ENCODE results near the gene ZMAT3.

The ZMAT3 gene

DNA sequence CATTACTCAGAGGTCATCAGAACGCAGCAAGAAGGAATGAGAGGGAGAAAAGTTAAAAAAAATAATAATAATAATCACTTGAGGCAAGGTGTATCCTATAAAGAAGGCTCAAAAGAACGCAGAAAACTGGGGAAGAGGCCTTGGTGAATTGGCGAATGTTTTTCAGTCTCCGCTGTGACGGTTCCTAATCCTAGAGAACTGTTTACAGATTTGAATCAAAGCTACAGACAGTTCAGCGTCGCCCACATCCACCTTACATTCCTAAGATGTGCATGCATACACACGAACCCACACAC lies 634 bp downstream of the ZMAT3 start:
- Histone ChIP-seq H3K27ac (ENCODE audit: poor library complexity, severe bottlenecking) (peak overlapping the region; percentile 47), H3K4me1 (ENCODE audit: insufficient read depth, poor library complexity, severe bottlenecking) (peaks cover 13% of the 10 kb centered on the region), H3K36me3 (ENCODE audit: low read depth) (peaks cover 9% of the 10 kb centered on the region), H3K9me3 (ENCODE audit: severe bottlenecking) (no peaks in the 10 kb centered on the region), H3K4me3 (ENCODE audit: severe bottlenecking) (peak overlapping the region; percentile 77), H3K27me3 (ENCODE audit: insufficient read depth, poor library complexity, severe bottlenecking) (no peaks in the 10 kb centered on the region)
- DNase-seq (ENCODE audit: low spot score) (no peak), ATAC-seq (ENCODE audit: low read depth) (peak; percentile 63)
- TF ChIP-seq, protein P1, sequence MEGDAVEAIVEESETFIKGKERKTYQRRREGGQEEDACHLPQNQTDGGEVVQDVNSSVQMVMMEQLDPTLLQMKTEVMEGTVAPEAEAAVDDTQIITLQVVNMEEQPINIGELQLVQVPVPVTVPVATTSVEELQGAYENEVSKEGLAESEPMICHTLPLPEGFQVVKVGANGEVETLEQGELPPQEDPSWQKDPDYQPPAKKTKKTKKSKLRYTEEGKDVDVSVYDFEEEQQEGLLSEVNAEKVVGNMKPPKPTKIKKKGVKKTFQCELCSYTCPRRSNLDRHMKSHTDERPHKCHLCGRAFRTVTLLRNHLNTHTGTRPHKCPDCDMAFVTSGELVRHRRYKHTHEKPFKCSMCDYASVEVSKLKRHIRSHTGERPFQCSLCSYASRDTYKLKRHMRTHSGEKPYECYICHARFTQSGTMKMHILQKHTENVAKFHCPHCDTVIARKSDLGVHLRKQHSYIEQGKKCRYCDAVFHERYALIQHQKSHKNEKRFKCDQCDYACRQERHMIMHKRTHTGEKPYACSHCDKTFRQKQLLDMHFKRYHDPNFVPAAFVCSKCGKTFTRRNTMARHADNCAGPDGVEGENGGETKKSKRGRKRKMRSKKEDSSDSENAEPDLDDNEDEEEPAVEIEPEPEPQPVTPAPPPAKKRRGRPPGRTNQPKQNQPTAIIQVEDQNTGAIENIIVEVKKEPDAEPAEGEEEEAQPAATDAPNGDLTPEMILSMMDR (IDR thresholded peaks at IDR 0.05; ENCODE audit: poor library complexity, severe bottlenecking): no peak

GRCh38 chr3:179069762-179070390 lies 1.7 kb downstream of the ZMAT3 start:
- no peak for DNase-seq (ENCODE audit: low spot score)

DNA sequence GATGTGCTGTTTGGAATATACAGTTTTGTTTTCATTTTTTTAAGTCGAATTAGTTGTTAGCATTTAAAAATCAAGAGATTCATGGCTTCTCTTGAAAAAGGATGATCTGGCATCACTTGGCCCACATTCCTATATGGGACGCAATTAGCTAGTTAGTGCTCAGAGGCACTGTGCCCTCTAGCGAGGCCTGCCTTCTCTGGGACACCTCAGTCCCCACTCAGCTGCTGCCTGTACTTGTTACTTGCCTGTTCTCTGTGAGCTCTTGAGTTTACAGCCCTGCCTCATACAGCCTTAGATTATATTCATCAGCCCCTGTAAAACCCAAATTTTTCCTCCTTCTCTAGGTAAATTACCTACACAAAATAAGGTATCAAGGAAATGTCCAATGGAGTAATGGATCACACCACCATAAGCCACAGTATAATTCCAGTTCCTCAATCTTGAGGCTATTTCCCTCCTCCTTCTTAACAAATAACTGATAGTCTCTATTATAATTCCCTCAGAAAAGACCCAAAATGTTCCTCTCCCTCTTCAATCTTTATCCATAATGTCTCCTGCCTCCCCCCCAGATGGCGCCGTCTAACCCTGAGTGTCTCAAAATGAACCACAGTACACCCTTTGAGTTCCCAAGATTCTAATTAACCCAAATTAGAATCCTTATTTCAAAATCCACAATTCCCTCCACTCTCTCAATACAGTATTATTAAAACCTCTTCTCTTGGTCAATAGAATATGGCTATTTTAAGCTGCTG lies 2.7 kb downstream of the ZMAT3 start:
- no peaks in the 10 kb centered on the region for H3K27me3 ChIP-seq (ENCODE audit: insufficient read depth, poor library complexity, severe bottlenecking)
- peak overlapping the region; percentile 47 for H3K27ac ChIP-seq (ENCODE audit: poor library complexity, severe bottlenecking)
- peaks cover 17% of the 10 kb centered on the region for H3K36me3 ChIP-seq (ENCODE audit: low read depth)
- H3K4me1 ChIP-seq (ENCODE audit: insufficient read depth, poor library complexity, severe bottlenecking): peaks cover 17% of the 10 kb centered on the region
- no peak for DNase-seq (ENCODE audit: low spot score)
- H3K9me3 ChIP-seq (ENCODE audit: severe bottlenecking): no peaks in the 10 kb centered on the region
- TF ChIP-seq, protein P1 (IDR thresholded peaks at IDR 0.05; ENCODE audit: poor library complexity, severe bottlenecking): peak; percentile 73
- ATAC-seq (ENCODE audit: low read depth): no peak
- H3K4me3 ChIP-seq (ENCODE audit: severe bottlenecking): no peak overlapping the region

More at GRCh38 chr3:179069762-179070390, 1.7 kb downstream of the ZMAT3 start:
- no peaks in the 10 kb centered on the region for H3K9me3 ChIP-seq (ENCODE audit: severe bottlenecking)
- peak overlapping the region; percentile 77 for H3K4me3 ChIP-seq (ENCODE audit: severe bottlenecking)
- ATAC-seq (ENCODE audit: low read depth): no peak
- TF ChIP-seq, protein P1 (IDR thresholded peaks at IDR 0.05; ENCODE audit: poor library complexity, severe bottlenecking): no peak
- H3K27ac ChIP-seq (ENCODE audit: poor library complexity, severe bottlenecking): peak overlapping the region; percentile 47
- peaks cover 17% of the 10 kb centered on the region for H3K36me3 ChIP-seq (ENCODE audit: low read depth)
- peaks cover 13% of the 10 kb centered on the region for H3K4me1 ChIP-seq (ENCODE audit: insufficient read depth, poor library complexity, severe bottlenecking)
- no peaks in the 10 kb centered on the region for H3K27me3 ChIP-seq (ENCODE audit: insufficient read depth, poor library complexity, severe bottlenecking)

GRCh38 chr3:179067839-179068238 lies 3.8 kb downstream of the ZMAT3 start:
- no peaks in the 10 kb centered on the region for H3K27me3 ChIP-seq (ENCODE audit: insufficient read depth, poor library complexity, severe bottlenecking)
- H3K4me1 ChIP-seq (ENCODE audit: insufficient read depth, poor library complexity, severe bottlenecking): peaks cover 20% of the 10 kb centered on the region
- H3K9me3 ChIP-seq (ENCODE audit: severe bottlenecking): no peaks in the 10 kb centered on the region
- DNase-seq (ENCODE audit: low spot score) (no peak), ATAC-seq (ENCODE audit: low read depth) (no peak)
- H3K36me3 ChIP-seq (ENCODE audit: low read depth): peaks cover 17% of the 10 kb centered on the region
- H3K27ac ChIP-seq (ENCODE audit: poor library complexity, severe bottlenecking): no peak overlapping the region
- H3K4me3 ChIP-seq (ENCODE audit: severe bottlenecking): no peak overlapping the region
- TF ChIP-seq, protein P1 (IDR thresholded peaks at IDR 0.05; ENCODE audit: poor library complexity, severe bottlenecking): no peak

GRCh38 chr3:179067291-179067690 lies 4.3 kb downstream of the ZMAT3 start:
- peaks cover 17% of the 10 kb centered on the region for H3K36me3 ChIP-seq (ENCODE audit: low read depth)
- ATAC-seq (ENCODE audit: low read depth) (no peak), DNase-seq (ENCODE audit: low spot score) (no peak)
- peaks cover 20% of the 10 kb centered on the region for H3K4me1 ChIP-seq (ENCODE audit: insufficient read depth, poor library complexity, severe bottlenecking)
- TF ChIP-seq, protein P1 (IDR thresholded peaks at IDR 0.05; ENCODE audit: poor library complexity, severe bottlenecking): no peak
- no peaks in the 10 kb centered on the region for H3K27me3 ChIP-seq (ENCODE audit: insufficient read depth, poor library complexity, severe bottlenecking)
- no peak overlapping the region for H3K27ac ChIP-seq (ENCODE audit: poor library complexity, severe bottlenecking)
- H3K9me3 ChIP-seq (ENCODE audit: severe bottlenecking): no peaks in the 10 kb centered on the region
- no peak overlapping the region for H3K4me3 ChIP-seq (ENCODE audit: severe bottlenecking)
